HCT116 (cell line): ENCODE measurements around the gene GNG2. TPM values are rescaled to one million over a fixed set of nuclear protein-coding genes. Genes with fewer than 3 reads are reported as not detected.

Experiments
- ATAC-seq: fragments of 200-7000 bp; cut with Tn5 transposase; 2 replicates; pipeline ENCODE4 v1.9.1; 2020; ENCODE audit warnings: mild to moderate bottlenecking, moderate library complexity
- BruUV-seq: library from RNA; stranded (reverse); fragments of 400-500 nt; replicated peaks from 2 replicates; lab custom pipeline; 2021; lab: Mats Ljungman, UMichigan
- CTCF ChIA-PET: fragments of 300-600 bp; sonication (Branson Sonifier 250); formaldehyde crosslinking; loops from one replicate; lab custom pipeline; 2021; ENCODE audit warnings: antibody characterized with exemption; lab: Charles Lee
- POLR2A ChIA-PET: fragments of 300-600, 350-600 bp; sonication (Branson Sonifier 250); formaldehyde crosslinking; loops from one replicate; lab custom pipeline; 2021; ENCODE audit warnings: antibody characterized with exemption; lab: Charles Lee
- RAD21 ChIA-PET, 2 experiments: fragments of 300-600 bp; sonication (Branson Sonifier 250); formaldehyde crosslinking; loops; one replicate each; lab custom pipeline; 2023; ENCODE audit warnings: low total read pairs in 2 of 2; ENCODE audit not compliant: uncharacterized antibody in 2 of 2, unreplicated experiment in 2 of 2, low non-redundant PET in 1 of 2; lab: Charles Lee
- DNase-seq: peaks from one replicate; pipeline ENCODE4 v3.0.0-alpha.2; 2010; ENCODE audit warnings: low read depth, low spot score
- H2AFZ ChIP-seq: fragments of 200-600 bp; shearing (Covaris generic), sonication (generic); 2 replicates; pipeline ENCODE4 v1.6.1; 2017; ENCODE audit warnings: low read depth, mixed run types, mixed read lengths, antibody characterized with exemption, low read length; ENCODE audit not compliant: poor library complexity, severe bottlenecking
- H3K27ac ChIP-seq: 2 replicates; pipeline ENCODE4 v1.5.1; 2012; ENCODE audit warnings: low read depth, low read length
- H3K27me3 ChIP-seq: fragments of 200-600 bp; sonication (generic); 2 replicates; pipeline ENCODE4 v1.6.1; 2016; ENCODE audit warnings: mixed run types, low read length, mixed read lengths; ENCODE audit not compliant: insufficient read depth
- H3K36me3 ChIP-seq, 2 experiments: fragments of 200-500 bp in 1 of 2; fragments of 200-600 bp in 1 of 2; sonication (Bioruptor generic) in 1 of 2; sonication (generic) in 1 of 2; 2 replicates each; pipeline versions ENCODE4 v1.5.1 to v1.6.1; 2014 to 2016; ENCODE audit warnings: low read length in 2 of 2, inconsistent platforms in 1 of 2, mixed read lengths in 1 of 2, mixed run types in 1 of 2; ENCODE audit not compliant: insufficient read depth in 2 of 2, control insufficient read depth in 1 of 2
- H3K4me1 ChIP-seq, 2 experiments: fragments of 200-600 bp in 1 of 2; sonication (generic) in 1 of 2; 2 replicates each; pipeline versions ENCODE4 v1.5.1 to v1.6.1; 2012 to 2017; ENCODE audit warnings: low read length in 2 of 2, inconsistent platforms in 1 of 2, mild to moderate bottlenecking in 1 of 2, mixed read lengths in 1 of 2, mixed run types in 1 of 2, moderate library complexity in 1 of 2; ENCODE audit not compliant: insufficient read depth in 2 of 2, control insufficient read depth in 1 of 2
- H3K4me2 ChIP-seq: fragments of 200-600 bp; sonication (generic); 2 replicates; pipeline ENCODE4 v1.6.1; 2017; ENCODE audit warnings: mixed run types, low read length, mixed read lengths
- H3K4me3 ChIP-seq, 2 experiments: fragments of 200-600 bp in 1 of 2; sonication (generic) in 1 of 2; replicated peaks in 1 of 2; 2 replicates each; pipeline ENCODE4 v1.5.1; 2011 to 2016; ENCODE audit warnings: low read length in 2 of 2, control low read depth in 1 of 2, low read depth in 1 of 2, mild to moderate bottlenecking in 1 of 2, mixed read lengths in 1 of 2, mixed run types in 1 of 2
- H3K79me2 ChIP-seq: fragments of 200-600 bp; sonication (generic); 2 replicates; pipeline ENCODE4 v1.6.1; 2017; ENCODE audit warnings: mild to moderate bottlenecking, mixed run types, low read length, moderate library complexity, mixed read lengths; ENCODE audit not compliant: insufficient read depth
- H3K9ac ChIP-seq: fragments of 200-600 bp; sonication (generic); 2 replicates; pipeline ENCODE4 v1.6.1; 2016; ENCODE audit warnings: low read length, mixed read lengths
- H3K9me2 ChIP-seq: fragments of 200-600 bp; sonication (generic), shearing (Covaris generic); 2 replicates; pipeline ENCODE4 v1.6.1; 2017; ENCODE audit warnings: mixed run types, mild to moderate bottlenecking, moderate library complexity; ENCODE audit not compliant: insufficient read depth
- H3K9me3 ChIP-seq, 2 experiments: fragments of 200-500 bp in 1 of 2; fragments of 200-600 bp in 1 of 2; sonication (Bioruptor generic) in 1 of 2; sonication (generic) in 1 of 2; 2 replicates each; pipeline ENCODE4 v1.6.1; 2014 to 2017; ENCODE audit warnings: low read length in 2 of 2, mixed read lengths in 2 of 2, inconsistent platforms in 1 of 2, low read depth in 1 of 2, mild to moderate bottlenecking in 1 of 2, mixed run types in 1 of 2, moderate library complexity in 1 of 2; ENCODE audit not compliant: control insufficient read depth in 1 of 2, insufficient read depth in 1 of 2
- H4K20me1 ChIP-seq: fragments of 200-600 bp; sonication (generic), shearing (Covaris generic); 2 replicates; pipeline ENCODE4 v1.6.1; 2017; ENCODE audit warnings: mixed run types, mild to moderate bottlenecking, moderate library complexity; ENCODE audit not compliant: insufficient read depth
- CBX3 ChIP-seq: IDR thresholded peaks from 2 replicates; pipeline ENCODE4 v1.6.1; 2012; ENCODE audit warnings: low read depth
- CEBPB ChIP-seq: IDR thresholded peaks from 2 replicates; pipeline ENCODE4 v1.6.1; 2012; ENCODE audit warnings: low read depth
- EZH2 ChIP-seq: fragments of 200-600 bp; sonication (generic); IDR thresholded peaks from 2 replicates; pipeline ENCODE4 v1.6.1; 2017; ENCODE audit warnings: antibody characterized with exemption, mixed run types
- EZH2phosphoT487 ChIP-seq: fragments of 200-600 bp; IDR thresholded peaks from 2 replicates; pipeline ENCODE4 v1.6.1; 2018; ENCODE audit warnings: antibody characterized with exemption, borderline replicate concordance
- FOSL1 ChIP-seq: IDR thresholded peaks from 2 replicates; pipeline ENCODE4 v1.6.1; 2012; ENCODE audit warnings: low read depth
- JUND ChIP-seq: IDR thresholded peaks from 2 replicates; pipeline ENCODE4 v1.6.1; 2012
- RAD21 ChIP-seq: IDR thresholded peaks from 2 replicates; pipeline ENCODE4 v1.6.1; 2012; ENCODE audit warnings: low read depth, mild to moderate bottlenecking
- SRF ChIP-seq: IDR thresholded peaks from 2 replicates; pipeline ENCODE4 v1.6.1; 2012; ENCODE audit warnings: low read depth
- ZNF274 ChIP-seq: fragments of 200-500 bp; sonication (Bioruptor generic); IDR thresholded peaks from 2 replicates; pipeline ENCODE4 v1.6.1; 2014; ENCODE audit warnings: mild to moderate bottlenecking, low read depth, low read length, inconsistent platforms
- intact Hi-C: fragments of 100-400 bp; cut with micrococcal nuclease; formaldehyde crosslinking; loops from 2 replicates; pipeline ENCODE4 v1.10.0; 2022
- total RNA-seq: library from RNA; stranded (reverse); gene quantifications from one replicate; pipeline ENCODE4 v1.2.1, GENCODE V29; 2021; ENCODE audit not compliant: unreplicated experiment
- TF ChIP-seq, protein P1 (sequence below): IDR thresholded peaks from 2 replicates; pipeline ENCODE4 v1.6.1; 2012; ENCODE audit warnings: low read depth

The GNG2 gene
- total RNA-seq, 1 experiment from 2014 or later = 0.74 TPM

DNA sequence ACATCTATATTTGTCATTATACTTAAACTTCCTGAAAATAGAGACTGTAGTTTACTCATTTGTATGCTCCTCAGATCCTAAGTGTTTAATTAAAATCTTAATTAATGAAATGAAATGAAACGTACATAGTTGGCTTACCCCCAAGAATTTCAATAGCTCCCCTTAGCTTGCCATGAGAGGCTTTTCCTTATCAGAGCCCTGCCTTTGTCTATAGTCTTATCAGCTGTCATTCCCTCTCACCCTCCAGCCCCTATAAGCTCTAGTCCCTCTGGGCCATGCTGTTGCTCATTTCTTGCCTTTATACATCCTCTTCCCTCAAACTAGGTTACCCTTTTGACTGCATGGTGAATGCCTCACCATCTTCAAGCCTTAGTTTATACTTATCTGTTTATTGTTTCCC, 127.8 kb downstream of the GNG2 start:
- H3K4me2 ChIP-seq = peak overlapping the region; percentile 86
- ChIA-PET CTCF (interaction anchor here (2.0 kb wide), 1 partner anchor 9 kb away, joined by 6 read pairs; no protein-coding TSS in a partner anchor), RAD21 (no interaction called here)

More for the DNA sequence above, 127.8 kb downstream of the GNG2 start:
- H3K79me2 ChIP-seq = peaks cover 35% of the 10 kb centered on the region
- POLR2A ChIA-PET = no interaction called here
- no peaks in the 10 kb centered on the region for H3K9me2 ChIP-seq
- BruUV-seq = no TSS peak
- H3K9me3 ChIP-seq = no peaks in the 10 kb centered on the region
- peaks cover 6 to 13% of the 10 kb centered on the region in 2 experiments for H3K4me1 ChIP-seq
- DNase-seq = no peak
- H3K9ac ChIP-seq = peak overlapping the region; percentile 95
- intact Hi-C loops = no loop called here
- no peak for TF ChIP-seq SRF
- TF ChIP-seq FOSL1 = no peak
- no peak for TF ChIP-seq CEBPB
- TF ChIP-seq CBX3 = no peak
- TF ChIP-seq EZH2phosphoT487 = no peak
- no peak for TF ChIP-seq RAD21
- TF ChIP-seq JUND = no peak
- no peak for TF ChIP-seq ZNF274
- no peak for TF ChIP-seq EZH2
- TF ChIP-seq, protein P1, sequence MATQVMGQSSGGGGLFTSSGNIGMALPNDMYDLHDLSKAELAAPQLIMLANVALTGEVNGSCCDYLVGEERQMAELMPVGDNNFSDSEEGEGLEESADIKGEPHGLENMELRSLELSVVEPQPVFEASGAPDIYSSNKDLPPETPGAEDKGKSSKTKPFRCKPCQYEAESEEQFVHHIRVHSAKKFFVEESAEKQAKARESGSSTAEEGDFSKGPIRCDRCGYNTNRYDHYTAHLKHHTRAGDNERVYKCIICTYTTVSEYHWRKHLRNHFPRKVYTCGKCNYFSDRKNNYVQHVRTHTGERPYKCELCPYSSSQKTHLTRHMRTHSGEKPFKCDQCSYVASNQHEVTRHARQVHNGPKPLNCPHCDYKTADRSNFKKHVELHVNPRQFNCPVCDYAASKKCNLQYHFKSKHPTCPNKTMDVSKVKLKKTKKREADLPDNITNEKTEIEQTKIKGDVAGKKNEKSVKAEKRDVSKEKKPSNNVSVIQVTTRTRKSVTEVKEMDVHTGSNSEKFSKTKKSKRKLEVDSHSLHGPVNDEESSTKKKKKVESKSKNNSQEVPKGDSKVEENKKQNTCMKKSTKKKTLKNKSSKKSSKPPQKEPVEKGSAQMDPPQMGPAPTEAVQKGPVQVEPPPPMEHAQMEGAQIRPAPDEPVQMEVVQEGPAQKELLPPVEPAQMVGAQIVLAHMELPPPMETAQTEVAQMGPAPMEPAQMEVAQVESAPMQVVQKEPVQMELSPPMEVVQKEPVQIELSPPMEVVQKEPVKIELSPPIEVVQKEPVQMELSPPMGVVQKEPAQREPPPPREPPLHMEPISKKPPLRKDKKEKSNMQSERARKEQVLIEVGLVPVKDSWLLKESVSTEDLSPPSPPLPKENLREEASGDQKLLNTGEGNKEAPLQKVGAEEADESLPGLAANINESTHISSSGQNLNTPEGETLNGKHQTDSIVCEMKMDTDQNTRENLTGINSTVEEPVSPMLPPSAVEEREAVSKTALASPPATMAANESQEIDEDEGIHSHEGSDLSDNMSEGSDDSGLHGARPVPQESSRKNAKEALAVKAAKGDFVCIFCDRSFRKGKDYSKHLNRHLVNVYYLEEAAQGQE = no peak
- H4K20me1 ChIP-seq = no peaks in the 10 kb centered on the region
- no peaks in the 10 kb centered on the region for H3K27me3 ChIP-seq
- no peak overlapping the region for H2AFZ ChIP-seq
- peak overlapping the region in 1 of 2 experiments; percentile 95; a peak in 3 of 4 replicates for H3K4me3 ChIP-seq
- H3K36me3 ChIP-seq = peaks cover 14 to 17% of the 10 kb centered on the region in 2 experiments
- ATAC-seq = no peak
- no peak overlapping the region for H3K27ac ChIP-seq
